B cell (primary cell): ENCODE measurements around the gene ANK2. TPM values are rescaled to one million over a fixed set of nuclear protein-coding genes. Genes with fewer than 3 reads are reported as not detected.

ENCODE experiments used
- ATAC-seq: fragments of 200-7000 bp; cut with Tn5 transposase; one replicate; pipeline ENCODE4 v1.10.0; 2021; ENCODE audit warnings: low read depth, mild to moderate bottlenecking, moderate number of reproducible peaks, moderate library complexity
- CTCF ChIA-PET: fragments of 350-600 bp; sonication (Branson Sonifier 250); formaldehyde crosslinking; loops from one replicate; lab custom pipeline; 2021; ENCODE audit warnings: antibody characterized with exemption, inconsistent platforms; lab: Charles Lee
- POLR2A ChIA-PET: fragments of 350-600 bp; sonication (Branson Sonifier 250); formaldehyde crosslinking; loops from one replicate; lab custom pipeline; 2021; ENCODE audit warnings: antibody characterized with exemption; lab: Charles Lee
- DNase-seq: peaks from one replicate; pipeline ENCODE4 v3.0.0; 2013
- H2AFZ ChIP-seq: 2 replicates; pipeline ENCODE4 v1.6.1; 2012; ENCODE audit warnings: mild to moderate bottlenecking, low read depth, low read length; ENCODE audit not compliant: insufficient read depth, poor library complexity, severe bottlenecking
- H3K27ac ChIP-seq, 2 donors: 1 replicate in 1 of 2; 2 replicates in 1 of 2; pipeline ENCODE4 v1.5.1; 2012 to 2013; ENCODE audit warnings: low read length in 2 of 2, mild to moderate bottlenecking in 2 of 2, moderate library complexity in 1 of 2
- H3K27me3 ChIP-seq, 4 experiments: fragments of 200-600 bp in 1 of 4; sonication (generic) in 1 of 4; replicated peaks in 1 of 4; 1 replicate in 2 of 4; 2 replicates in 2 of 4; pipeline versions ENCODE4 v1.6.1 to v1.7.0; 2013 to 2016; ENCODE audit warnings: low read length in 3 of 4, mild to moderate bottlenecking in 2 of 4, mixed read lengths in 1 of 4, moderate library complexity in 1 of 4; ENCODE audit not compliant: insufficient read depth in 4 of 4, control insufficient read depth in 3 of 4; ENCODE audit errors: control extremely low read depth in 1 of 4
- H3K36me3 ChIP-seq, 2 experiments: replicated peaks in 1 of 2; 1 replicate in 1 of 2; 2 replicates in 1 of 2; pipeline versions ENCODE4 v1.6.1 to v1.7.1; 2013; ENCODE audit warnings: low read length in 1 of 2; ENCODE audit not compliant: insufficient read depth in 2 of 2, control insufficient read depth in 1 of 2; ENCODE audit errors: control extremely low read depth in 1 of 2, extremely low read depth in 1 of 2
- H3K4me1 ChIP-seq, 2 donors: fragments of 200-600 bp in 1 of 2; sonication (generic) in 1 of 2; 1 replicate in 1 of 2; 2 replicates in 1 of 2; pipeline versions ENCODE4 v1.5.1 to v1.6.1; 2013 to 2017; ENCODE audit warnings: low read length in 2 of 2; ENCODE audit not compliant: control insufficient read depth in 2 of 2, insufficient read depth in 2 of 2
- H3K4me2 ChIP-seq: replicated peaks from 2 replicates; pipeline ENCODE3; 2012; ENCODE audit warnings: mild to moderate bottlenecking, low read depth, low read length; ENCODE audit not compliant: poor library complexity, severe bottlenecking
- H3K4me3 ChIP-seq, 5 experiments: fragments of 200-600 bp in 1 of 5; sonication (generic) in 1 of 5; 1 replicate in 3 of 5; 2 replicates in 2 of 5; pipeline versions ENCODE4 v1.5.1 to v1.7.0; 2011 to 2016; ENCODE audit warnings: low read length in 4 of 5, mild to moderate bottlenecking in 4 of 5, low read depth in 2 of 5, control low read depth in 1 of 5, moderate library complexity in 1 of 5; ENCODE audit not compliant: insufficient read depth in 1 of 5; ENCODE audit errors: control extremely low read depth in 1 of 5, extremely low read depth in 1 of 5
- H3K79me2 ChIP-seq: fragments of 200-600 bp; sonication (generic); one replicate; pipeline ENCODE4 v1.6.0; 2016; ENCODE audit warnings: low read length; ENCODE audit not compliant: control insufficient read depth, insufficient read depth
- H3K9ac ChIP-seq: fragments of 200-600 bp; sonication (generic); 2 replicates; pipeline ENCODE4 v1.6.1; 2017; ENCODE audit warnings: mild to moderate bottlenecking, low read length, moderate library complexity
- H3K9me3 ChIP-seq, 3 donors: one replicate each; pipeline versions ENCODE4 v1.6.1 to v1.7.1; 2013; ENCODE audit warnings: low read length in 2 of 3; ENCODE audit not compliant: control insufficient read depth in 2 of 3, insufficient read depth in 1 of 3; ENCODE audit errors: control extremely low read depth in 1 of 3
- H4K20me1 ChIP-seq: 2 replicates; pipeline ENCODE4 v1.6.0; 2012; ENCODE audit warnings: mild to moderate bottlenecking, low read length; ENCODE audit not compliant: insufficient read depth, control insufficient read depth, poor library complexity, severe bottlenecking
- H3K27ac Mint-ChIP-seq: one replicate; pipeline ENCODE4 v1.8.0; 2021; ENCODE audit warnings: mixed read lengths
- H3K27me3 Mint-ChIP-seq: one replicate; pipeline ENCODE4 v1.8.0; 2021; ENCODE audit warnings: mixed read lengths
- H3K4me1 Mint-ChIP-seq: one replicate; pipeline ENCODE4 v1.8.0; 2021; ENCODE audit warnings: mixed read lengths
- H3K4me3 Mint-ChIP-seq: one replicate; pipeline ENCODE4 v1.8.0; 2021; ENCODE audit warnings: mixed read lengths
- H3K9me3 Mint-ChIP-seq: one replicate; pipeline ENCODE4 v1.8.0; 2022; ENCODE audit warnings: mixed read lengths; ENCODE audit not compliant: insufficient read depth
- EZH2 ChIP-seq: IDR thresholded peaks from 2 replicates; pipeline ENCODE4 v1.6.1; 2012; ENCODE audit warnings: borderline replicate concordance, low read depth, mild to moderate bottlenecking, moderate library complexity, low read length; ENCODE audit not compliant: insufficient read depth, poor library complexity, severe bottlenecking
- WGBS: methylation state at CpG from one replicate; pipeline ENCODE4 v1.1.5; 2013; ENCODE audit warnings: missing lambda C conversion rate; ENCODE audit not compliant: insufficient coverage; 5-methylcytosine and 5-hydroxymethylcytosine counted together
- intact Hi-C: fragments of 100-400 bp; cut with micrococcal nuclease; formaldehyde crosslinking; loops from one replicate; pipeline ENCODE4 v1.10.0; 2022
- polyA plus RNA-seq: library from polyadenylated mRNA; depleted of rRNA; stranded (reverse); fragments of >200 nt; gene quantifications from 2 replicates; pipeline ENCODE4 v1.2.3, GENCODE V29; 2012
- total RNA-seq, 2 donors: library from RNA; stranded (reverse); fragments of 120-200 nt in 1 of 2; gene quantifications; 1 replicate in 1 of 2; 2 replicates in 1 of 2; pipeline versions ENCODE4 v1.2.3 to v1.2.4, GENCODE V29; 2013 to 2022
- TF ChIP-seq, protein P1 (sequence below): fragments of 200-600 bp; IDR thresholded peaks from one replicate; pipeline ENCODE4 v1.8.0; 2022; ENCODE audit warnings: antibody characterized with exemption, mild to moderate bottlenecking

Gene ANK2
- total and polyA plus RNA-seq, 2 donors (not counting 1 experiment from before 2014, with no cell fraction given), result 0.16 to 3.6 TPM

DNA sequence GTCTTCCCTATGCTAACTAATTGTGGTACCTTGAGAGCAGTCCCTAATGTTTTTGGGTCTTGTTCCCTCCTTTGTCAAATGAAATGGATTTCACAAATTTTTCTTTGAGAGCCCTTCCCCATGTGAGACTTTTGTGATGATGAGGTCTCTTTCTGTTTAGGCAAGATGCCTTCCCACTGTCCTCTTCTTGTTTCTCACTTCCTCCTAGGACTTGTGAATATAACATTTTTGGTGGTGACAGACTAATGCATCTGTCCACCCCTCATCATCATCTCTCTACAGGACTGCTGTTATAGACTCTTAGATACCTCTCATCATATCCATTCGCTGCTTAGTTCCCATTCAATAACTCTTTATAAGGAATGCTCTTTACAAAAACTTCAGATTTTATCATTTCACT is 8.7 kb upstream of the ANK2 start:
- H3K9me3 Mint-ChIP-seq, result peaks cover 2% of the 10 kb centered on the region
- Histone ChIP-seq H3K4me2 (no peak overlapping the region), H3K9ac (no peak overlapping the region), H2AFZ (no peak overlapping the region), H3K4me1 (no peaks in the 10 kb centered on the region), H3K79me2 (no peaks in the 10 kb centered on the region), H3K4me3 (no peak overlapping the region), H4K20me1 (no peaks in the 10 kb centered on the region), H3K36me3 (no peaks in the 10 kb centered on the region), H3K27me3 (no peaks in the 10 kb centered on the region), H3K27ac (no peak overlapping the region), H3K9me3 (no peaks in the 10 kb centered on the region)
- WGBS, result 80% methylated on average over 1 of the region's 1 CpG
- no peak overlapping the region for H3K27ac Mint-ChIP-seq
- ATAC-seq, result no peak
- H3K4me1 Mint-ChIP-seq, result no peaks in the 10 kb centered on the region
- CTCF ChIA-PET, result no interaction called here
- TF ChIP-seq EZH2, result no peak
- TF ChIP-seq, protein P1, sequence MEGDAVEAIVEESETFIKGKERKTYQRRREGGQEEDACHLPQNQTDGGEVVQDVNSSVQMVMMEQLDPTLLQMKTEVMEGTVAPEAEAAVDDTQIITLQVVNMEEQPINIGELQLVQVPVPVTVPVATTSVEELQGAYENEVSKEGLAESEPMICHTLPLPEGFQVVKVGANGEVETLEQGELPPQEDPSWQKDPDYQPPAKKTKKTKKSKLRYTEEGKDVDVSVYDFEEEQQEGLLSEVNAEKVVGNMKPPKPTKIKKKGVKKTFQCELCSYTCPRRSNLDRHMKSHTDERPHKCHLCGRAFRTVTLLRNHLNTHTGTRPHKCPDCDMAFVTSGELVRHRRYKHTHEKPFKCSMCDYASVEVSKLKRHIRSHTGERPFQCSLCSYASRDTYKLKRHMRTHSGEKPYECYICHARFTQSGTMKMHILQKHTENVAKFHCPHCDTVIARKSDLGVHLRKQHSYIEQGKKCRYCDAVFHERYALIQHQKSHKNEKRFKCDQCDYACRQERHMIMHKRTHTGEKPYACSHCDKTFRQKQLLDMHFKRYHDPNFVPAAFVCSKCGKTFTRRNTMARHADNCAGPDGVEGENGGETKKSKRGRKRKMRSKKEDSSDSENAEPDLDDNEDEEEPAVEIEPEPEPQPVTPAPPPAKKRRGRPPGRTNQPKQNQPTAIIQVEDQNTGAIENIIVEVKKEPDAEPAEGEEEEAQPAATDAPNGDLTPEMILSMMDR, result no peak
- no peaks in the 10 kb centered on the region for H3K27me3 Mint-ChIP-seq
- H3K4me3 Mint-ChIP-seq, result no peak overlapping the region
- DNase-seq, result no peak
- POLR2A ChIA-PET, result no interaction called here
- intact Hi-C loops, result no loop called here

DNA sequence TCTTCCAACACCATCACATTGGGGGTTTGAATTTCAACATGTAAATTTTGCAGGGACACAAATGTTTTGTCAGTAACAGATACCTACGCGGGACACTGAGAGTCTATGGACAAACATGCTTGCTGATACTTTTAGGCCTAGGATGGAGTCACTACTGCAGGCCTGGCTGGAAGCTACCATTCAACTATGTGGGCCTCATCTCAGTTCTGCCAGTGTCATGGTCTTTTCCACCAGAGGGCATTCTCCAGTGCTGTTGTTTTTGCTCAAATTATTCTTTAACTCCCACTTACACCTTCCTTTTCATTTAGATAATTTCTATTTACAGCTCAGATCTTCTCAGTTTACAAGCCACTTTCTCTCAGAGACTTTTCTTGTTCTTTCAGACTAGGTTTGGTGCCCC is 7.0 kb upstream of the ANK2 start:
- H3K9ac ChIP-seq, result no peak overlapping the region
- CTCF ChIA-PET, result no interaction called here
- no peaks in the 10 kb centered on the region for H4K20me1 ChIP-seq

More for the DNA sequence above, 7.0 kb upstream of the ANK2 start:
- Mint-ChIP-seq H3K4me3 (no peak overlapping the region), H3K4me1 (no peaks in the 10 kb centered on the region), H3K9me3 (peaks cover 2% of the 10 kb centered on the region), H3K27me3 (no peaks in the 10 kb centered on the region), H3K27ac (no peak overlapping the region)
- H3K27ac ChIP-seq, result no peak overlapping the region
- 41% methylated on average over 2 of the region's 2 CpGs for WGBS
- H3K27me3 ChIP-seq, result no peaks in the 10 kb centered on the region
- H2AFZ ChIP-seq, result no peak overlapping the region
- intact Hi-C loops, result no loop called here
- no peak overlapping the region for H3K4me3 ChIP-seq
- H3K79me2 ChIP-seq, result no peaks in the 10 kb centered on the region
- H3K4me1 ChIP-seq, result no peaks in the 10 kb centered on the region
- H3K4me2 ChIP-seq, result no peak overlapping the region
- ATAC-seq (no peak), DNase-seq (no peak)
- no peak for TF ChIP-seq EZH2
- TF ChIP-seq, protein P1, result no peak
- H3K36me3 ChIP-seq, result no peaks in the 10 kb centered on the region
- POLR2A ChIA-PET, result no interaction called here
- H3K9me3 ChIP-seq, result no peaks in the 10 kb centered on the region
